B cell (primary cell): ENCODE measurements around the gene TSPAN15. TPM values are rescaled to one million over a fixed set of nuclear protein-coding genes. Genes with fewer than 3 reads are reported as not detected.
A peak's percentile ranks its signal among the peaks of the same experiment; 100 is the strongest.

Source experiments
- ATAC-seq: fragments of 200-7000 bp; cut with Tn5 transposase; one replicate; pipeline ENCODE4 v1.10.0; 2021; ENCODE audit warnings: low read depth, mild to moderate bottlenecking, moderate number of reproducible peaks, moderate library complexity
- CTCF ChIA-PET: fragments of 350-600 bp; sonication (Branson Sonifier 250); formaldehyde crosslinking; loops from one replicate; lab custom pipeline; 2021; ENCODE audit warnings: antibody characterized with exemption, inconsistent platforms; lab: Charles Lee
- POLR2A ChIA-PET: fragments of 350-600 bp; sonication (Branson Sonifier 250); formaldehyde crosslinking; loops from one replicate; lab custom pipeline; 2021; ENCODE audit warnings: antibody characterized with exemption; lab: Charles Lee
- DNase-seq: peaks from one replicate; pipeline ENCODE4 v3.0.0; 2013
- H2AFZ ChIP-seq: 2 replicates; pipeline ENCODE4 v1.6.1; 2012; ENCODE audit warnings: mild to moderate bottlenecking, low read depth, low read length; ENCODE audit not compliant: insufficient read depth, poor library complexity, severe bottlenecking
- H3K27ac ChIP-seq, 2 donors: 1 replicate in 1 of 2; 2 replicates in 1 of 2; pipeline ENCODE4 v1.5.1; 2012 to 2013; ENCODE audit warnings: low read length in 2 of 2, mild to moderate bottlenecking in 2 of 2, moderate library complexity in 1 of 2
- H3K27me3 ChIP-seq, 4 experiments: fragments of 200-600 bp in 1 of 4; sonication (generic) in 1 of 4; replicated peaks in 1 of 4; 1 replicate in 2 of 4; 2 replicates in 2 of 4; pipeline versions ENCODE4 v1.6.1 to v1.7.0; 2013 to 2016; ENCODE audit warnings: low read length in 3 of 4, mild to moderate bottlenecking in 2 of 4, mixed read lengths in 1 of 4, moderate library complexity in 1 of 4; ENCODE audit not compliant: insufficient read depth in 4 of 4, control insufficient read depth in 3 of 4; ENCODE audit errors: control extremely low read depth in 1 of 4
- H3K36me3 ChIP-seq, 2 experiments: replicated peaks in 1 of 2; 1 replicate in 1 of 2; 2 replicates in 1 of 2; pipeline versions ENCODE4 v1.6.1 to v1.7.1; 2013; ENCODE audit warnings: low read length in 1 of 2; ENCODE audit not compliant: insufficient read depth in 2 of 2, control insufficient read depth in 1 of 2; ENCODE audit errors: control extremely low read depth in 1 of 2, extremely low read depth in 1 of 2
- H3K4me1 ChIP-seq, 2 donors: fragments of 200-600 bp in 1 of 2; sonication (generic) in 1 of 2; 1 replicate in 1 of 2; 2 replicates in 1 of 2; pipeline versions ENCODE4 v1.5.1 to v1.6.1; 2013 to 2017; ENCODE audit warnings: low read length in 2 of 2; ENCODE audit not compliant: control insufficient read depth in 2 of 2, insufficient read depth in 2 of 2
- H3K4me2 ChIP-seq: replicated peaks from 2 replicates; pipeline ENCODE3; 2012; ENCODE audit warnings: mild to moderate bottlenecking, low read depth, low read length; ENCODE audit not compliant: poor library complexity, severe bottlenecking
- H3K4me3 ChIP-seq, 5 experiments: fragments of 200-600 bp in 1 of 5; sonication (generic) in 1 of 5; 1 replicate in 3 of 5; 2 replicates in 2 of 5; pipeline versions ENCODE4 v1.5.1 to v1.7.0; 2011 to 2016; ENCODE audit warnings: low read length in 4 of 5, mild to moderate bottlenecking in 4 of 5, low read depth in 2 of 5, control low read depth in 1 of 5, moderate library complexity in 1 of 5; ENCODE audit not compliant: insufficient read depth in 1 of 5; ENCODE audit errors: control extremely low read depth in 1 of 5, extremely low read depth in 1 of 5
- H3K79me2 ChIP-seq: fragments of 200-600 bp; sonication (generic); one replicate; pipeline ENCODE4 v1.6.0; 2016; ENCODE audit warnings: low read length; ENCODE audit not compliant: control insufficient read depth, insufficient read depth
- H3K9ac ChIP-seq: fragments of 200-600 bp; sonication (generic); 2 replicates; pipeline ENCODE4 v1.6.1; 2017; ENCODE audit warnings: mild to moderate bottlenecking, low read length, moderate library complexity
- H3K9me3 ChIP-seq, 3 donors: one replicate each; pipeline versions ENCODE4 v1.6.1 to v1.7.1; 2013; ENCODE audit warnings: low read length in 2 of 3; ENCODE audit not compliant: control insufficient read depth in 2 of 3, insufficient read depth in 1 of 3; ENCODE audit errors: control extremely low read depth in 1 of 3
- H4K20me1 ChIP-seq: 2 replicates; pipeline ENCODE4 v1.6.0; 2012; ENCODE audit warnings: mild to moderate bottlenecking, low read length; ENCODE audit not compliant: insufficient read depth, control insufficient read depth, poor library complexity, severe bottlenecking
- H3K27ac Mint-ChIP-seq: one replicate; pipeline ENCODE4 v1.8.0; 2021; ENCODE audit warnings: mixed read lengths
- H3K27me3 Mint-ChIP-seq: one replicate; pipeline ENCODE4 v1.8.0; 2021; ENCODE audit warnings: mixed read lengths
- H3K4me1 Mint-ChIP-seq: one replicate; pipeline ENCODE4 v1.8.0; 2021; ENCODE audit warnings: mixed read lengths
- H3K4me3 Mint-ChIP-seq: one replicate; pipeline ENCODE4 v1.8.0; 2021; ENCODE audit warnings: mixed read lengths
- H3K9me3 Mint-ChIP-seq: one replicate; pipeline ENCODE4 v1.8.0; 2022; ENCODE audit warnings: mixed read lengths; ENCODE audit not compliant: insufficient read depth
- CTCF ChIP-seq: fragments of 200-600 bp; IDR thresholded peaks from one replicate; pipeline ENCODE4 v1.8.0; 2022; ENCODE audit warnings: antibody characterized with exemption, mild to moderate bottlenecking
- EZH2 ChIP-seq: IDR thresholded peaks from 2 replicates; pipeline ENCODE4 v1.6.1; 2012; ENCODE audit warnings: borderline replicate concordance, low read depth, mild to moderate bottlenecking, moderate library complexity, low read length; ENCODE audit not compliant: insufficient read depth, poor library complexity, severe bottlenecking
- WGBS: methylation state at CpG from one replicate; pipeline ENCODE4 v1.1.5; 2013; ENCODE audit warnings: missing lambda C conversion rate; ENCODE audit not compliant: insufficient coverage; 5-methylcytosine and 5-hydroxymethylcytosine counted together
- intact Hi-C: fragments of 100-400 bp; cut with micrococcal nuclease; formaldehyde crosslinking; loops from one replicate; pipeline ENCODE4 v1.10.0; 2022
- polyA plus RNA-seq: library from polyadenylated mRNA; depleted of rRNA; stranded (reverse); fragments of >200 nt; gene quantifications from 2 replicates; pipeline ENCODE4 v1.2.3, GENCODE V29; 2012
- total RNA-seq, 2 donors: library from RNA; stranded (reverse); fragments of 120-200 nt in 1 of 2; gene quantifications; 1 replicate in 1 of 2; 2 replicates in 1 of 2; pipeline versions ENCODE4 v1.2.3 to v1.2.4, GENCODE V29; 2013 to 2022

Gene TSPAN15
- total and polyA plus RNA-seq, 2 donors (not counting 1 experiment from before 2014, with no cell fraction given), result 0.13 to 0.52 TPM

DNA sequence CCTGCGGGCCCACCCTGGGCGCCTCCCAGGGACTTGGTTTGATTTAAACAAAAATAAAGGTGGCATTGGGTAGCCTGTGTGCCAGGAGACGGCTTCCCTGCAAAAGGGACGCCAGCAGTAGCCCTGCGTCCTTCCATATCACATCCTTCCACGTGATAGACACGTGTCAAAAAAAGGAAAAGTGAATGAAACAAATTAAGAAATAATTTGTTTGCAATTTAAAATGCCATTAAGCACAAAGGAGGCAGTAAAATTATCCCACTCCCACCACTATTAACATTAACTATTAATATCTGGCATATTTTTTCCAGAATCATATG, 42.1 kb upstream of the TSPAN15 start:
- Mint-ChIP-seq H3K4me3 (peak overlapping the region; percentile 81), H3K27me3 (peaks cover 3% of the 10 kb centered on the region), H3K9me3 (no peaks in the 10 kb centered on the region), H3K4me1 (peaks cover 27% of the 10 kb centered on the region), H3K27ac (peak overlapping the region; percentile 89)
- intact Hi-C loops, result loop anchor here (1.0 to 5.0 kb wide), 4 partner anchors 230 to 738 kb away; partner anchors contain the start of genes CCAR1, KIFBP and TYSND1
- H3K4me1 ChIP-seq, result peaks cover 21 to 39% of the 10 kb centered on the region in 2 donors
- ATAC-seq, result no peak
- WGBS, result 0% methylated on average over 1 of the region's 7 CpGs
- H2AFZ ChIP-seq, result peak overlapping the region; percentile 66
- H3K4me2 ChIP-seq, result peak overlapping the region; percentile 72
- ChIA-PET POLR2A (no interaction called here), CTCF (interaction anchor here (0.6 to 2.2 kb wide), 3 partner anchors 13 to 172 kb away, joined by 3 to 28 read pairs (median 5); no protein-coding TSS in a partner anchor)
- TF ChIP-seq EZH2 (no peak), CTCF (no peak)
- H3K36me3 ChIP-seq, result no peaks in the 10 kb centered on the region
- H3K27me3 ChIP-seq, result peaks cover 0 to 4% (median 1%) of the 10 kb centered on the region in 4 experiments
- H3K27ac ChIP-seq, result peak overlapping the region; percentile 67 to 73
- H3K9me3 ChIP-seq, result peaks cover 0 to 9% (median 0%) of the 10 kb centered on the region in 3 donors
- no peaks in the 10 kb centered on the region for H4K20me1 ChIP-seq
- peak overlapping the region in 3 of 5 experiments; percentile 32 to 55 (median 43) for H3K4me3 ChIP-seq
- H3K9ac ChIP-seq, result peak overlapping the region; percentile 45
- H3K79me2 ChIP-seq, result no peaks in the 10 kb centered on the region
- no peak for DNase-seq

DNA sequence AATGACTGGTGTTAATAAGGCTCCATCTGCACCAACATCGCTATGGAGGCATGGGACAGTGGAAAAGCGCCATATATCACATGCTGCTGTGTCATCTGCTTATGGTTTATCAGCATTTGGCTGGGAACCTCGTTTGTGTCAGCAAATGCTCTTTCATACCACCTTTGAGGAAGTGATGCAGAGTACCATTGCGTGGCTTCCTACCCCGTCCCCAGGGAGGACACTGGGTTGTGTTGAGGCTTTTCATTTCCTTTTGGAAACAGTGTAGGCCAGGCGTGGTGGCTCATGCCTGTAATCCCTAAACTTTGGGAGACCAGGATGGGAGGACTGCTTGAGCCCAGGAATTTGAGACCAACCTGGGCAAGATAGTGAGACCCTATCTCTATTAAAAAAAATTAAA, 41.3 kb upstream of the TSPAN15 start:
- WGBS, result 29% methylated on average over 5 of the region's 6 CpGs
- peaks cover 27% of the 10 kb centered on the region for H3K4me1 Mint-ChIP-seq
- no peak overlapping the region for H3K9ac ChIP-seq
- peaks cover 0 to 4% (median 1%) of the 10 kb centered on the region in 4 experiments for H3K27me3 ChIP-seq
- ATAC-seq (peak; percentile 45), DNase-seq (peak; percentile 90)
- H3K4me3 ChIP-seq, result no peak overlapping the region
- ChIA-PET POLR2A (interaction anchor here (0.6 to 0.7 kb wide), 2 partner anchors 321 to 1003 kb away, joined by 6 to 8 read pairs; no protein-coding TSS in a partner anchor), CTCF (no interaction called here)
- H3K9me3 ChIP-seq, result peaks cover 0 to 9% (median 0%) of the 10 kb centered on the region in 3 donors
- H3K36me3 ChIP-seq, result no peaks in the 10 kb centered on the region
- intact Hi-C loops, result loop anchor here (1.0 to 5.0 kb wide), 4 partner anchors 231 to 737 kb away; partner anchors contain the start of genes CCAR1, KIFBP and TYSND1
- H3K79me2 ChIP-seq, result no peaks in the 10 kb centered on the region
- H3K4me3 Mint-ChIP-seq, result peak overlapping the region; percentile 61
- TF ChIP-seq CTCF (no peak), EZH2 (no peak)
- H3K4me1 ChIP-seq, result peaks cover 21 to 39% of the 10 kb centered on the region in 2 donors
- no peaks in the 10 kb centered on the region for H3K9me3 Mint-ChIP-seq
- peak overlapping the region; percentile 40 to 67 for H3K27ac ChIP-seq
- no peaks in the 10 kb centered on the region for H4K20me1 ChIP-seq
- H3K27ac Mint-ChIP-seq, result peak overlapping the region; percentile 88
- peak overlapping the region; percentile 27 for H3K4me2 ChIP-seq
- H3K27me3 Mint-ChIP-seq, result peaks cover 8% of the 10 kb centered on the region
- H2AFZ ChIP-seq, result no peak overlapping the region
